Ishikawa (cell line): ENCODE data around the gene AP2M1.

Experiments used
- MAX ChIP-seq: IDR thresholded peaks from 2 replicates; pipeline ENCODE4 v1.6.1; 2012
- REST ChIP-seq: IDR thresholded peaks from 2 replicates; pipeline ENCODE4 v1.6.1; 2012; ENCODE audit warnings: low read depth, mild to moderate bottlenecking

- TF ChIP-seq MAX, result no peak
- TF ChIP-seq REST, result no peak
These were observed 32.5 kb upstream of the AP2M1 start for GRCh38 chr3:184142199-184142598.
